Mammary epithelial cell (primary cell): ENCODE data around the gene MYDGF.

ENCODE experiments used
- EZH2 ChIP-seq: IDR thresholded peaks from 2 replicates; pipeline ENCODE4 v1.6.1; 2012; ENCODE audit warnings: low read length, inconsistent platforms, borderline replicate concordance
- TF ChIP-seq, protein P1 (sequence below), 2 donors: IDR thresholded peaks in 1 of 2; conservative IDR thresholded peaks in 1 of 2; 2 replicates each; pipeline ENCODE4 v1.5.1; 2011 to 2012; ENCODE audit warnings: inconsistent platforms in 2 of 2, low read length in 2 of 2, mild to moderate bottlenecking in 2 of 2, control low read depth in 1 of 2, low read depth in 1 of 2; ENCODE audit not compliant: insufficient read depth in 1 of 2; ENCODE audit errors: extremely low read depth in 1 of 2

DNA sequence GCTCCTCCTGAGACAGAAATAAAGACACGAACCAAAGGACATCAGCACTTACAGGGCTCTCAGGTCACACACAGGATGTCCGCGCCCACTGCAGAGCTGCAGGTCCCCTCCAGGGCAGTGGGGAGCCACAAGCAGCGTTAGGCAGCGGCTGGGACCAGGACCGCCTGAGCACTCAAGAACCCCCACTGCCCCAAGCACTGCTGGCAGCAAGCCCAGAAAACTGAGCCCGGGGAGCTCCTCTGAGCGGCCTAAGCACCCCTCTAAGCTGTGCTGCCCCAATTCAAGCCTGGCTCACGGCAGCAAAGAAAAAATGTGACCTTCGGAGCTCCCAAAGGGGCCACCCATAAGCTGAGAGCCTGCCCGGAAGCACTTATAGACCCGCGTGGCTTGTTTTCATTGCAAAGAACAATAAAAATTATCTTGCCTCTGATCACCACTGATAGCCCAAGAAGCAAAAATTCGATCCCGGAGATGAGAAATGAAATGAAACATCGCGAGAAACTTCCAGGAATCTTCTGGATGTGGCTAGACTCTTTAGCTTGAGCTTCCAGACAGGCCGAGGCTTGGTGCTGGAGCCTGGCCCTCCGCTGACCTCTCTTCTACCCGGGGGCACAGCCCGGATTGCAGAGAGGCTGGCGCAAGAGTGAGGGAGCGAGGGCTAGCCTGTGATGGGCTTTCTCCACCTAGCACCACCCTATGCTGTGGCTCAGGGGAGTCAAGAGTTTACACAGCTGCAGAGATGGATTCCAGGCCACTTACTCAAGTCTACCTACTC lies 47.2 kb upstream of the MYDGF start:
- TF ChIP-seq, protein P1, sequence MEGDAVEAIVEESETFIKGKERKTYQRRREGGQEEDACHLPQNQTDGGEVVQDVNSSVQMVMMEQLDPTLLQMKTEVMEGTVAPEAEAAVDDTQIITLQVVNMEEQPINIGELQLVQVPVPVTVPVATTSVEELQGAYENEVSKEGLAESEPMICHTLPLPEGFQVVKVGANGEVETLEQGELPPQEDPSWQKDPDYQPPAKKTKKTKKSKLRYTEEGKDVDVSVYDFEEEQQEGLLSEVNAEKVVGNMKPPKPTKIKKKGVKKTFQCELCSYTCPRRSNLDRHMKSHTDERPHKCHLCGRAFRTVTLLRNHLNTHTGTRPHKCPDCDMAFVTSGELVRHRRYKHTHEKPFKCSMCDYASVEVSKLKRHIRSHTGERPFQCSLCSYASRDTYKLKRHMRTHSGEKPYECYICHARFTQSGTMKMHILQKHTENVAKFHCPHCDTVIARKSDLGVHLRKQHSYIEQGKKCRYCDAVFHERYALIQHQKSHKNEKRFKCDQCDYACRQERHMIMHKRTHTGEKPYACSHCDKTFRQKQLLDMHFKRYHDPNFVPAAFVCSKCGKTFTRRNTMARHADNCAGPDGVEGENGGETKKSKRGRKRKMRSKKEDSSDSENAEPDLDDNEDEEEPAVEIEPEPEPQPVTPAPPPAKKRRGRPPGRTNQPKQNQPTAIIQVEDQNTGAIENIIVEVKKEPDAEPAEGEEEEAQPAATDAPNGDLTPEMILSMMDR (conservative IDR thresholded peaks at IDR 0.05 in 1 of 2, IDR thresholded peaks at IDR 0.05 in 1 of 2; ENCODE audit: extremely low read depth in 1 of 2, insufficient read depth in 1 of 2, low read depth in 1 of 2, low read length in 2 of 2), result no peak
- no peak for TF ChIP-seq EZH2
